Retina (tissue), 1 donor: ENCODE results near the gene UBL7.
A peak's percentile ranks its signal among the peaks of the same experiment; 100 is the strongest.
"Not testable (repeated sequence)": the region's sequence is repeated elsewhere in the genome, so short reads cannot be mapped to it uniquely, and the experiment has no call there.

Experiments used
- DNase-seq: peaks from one replicate; pipeline ENCODE4 v3.0.0-alpha.2; 2016

UBL7 gene

DNA sequence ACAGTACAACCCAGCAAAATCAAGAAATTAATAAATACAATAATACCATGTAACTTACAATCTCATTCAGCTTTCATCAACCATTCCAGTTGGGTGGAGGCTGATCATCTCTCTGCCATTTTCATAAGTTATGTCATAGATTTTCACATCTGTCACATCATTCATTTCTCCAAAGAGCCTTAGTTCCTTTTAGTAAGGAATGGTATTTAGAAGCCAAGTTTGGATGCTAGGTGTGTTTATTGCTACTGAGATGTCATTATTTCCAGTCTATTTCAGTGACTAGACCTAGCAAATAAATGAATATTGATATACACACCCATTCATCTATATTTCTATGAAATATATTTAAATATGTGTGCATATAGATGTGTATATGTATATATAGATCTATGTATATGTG is 2.7 kb upstream of the UBL7 start:
- no peak for DNase-seq

DNA sequence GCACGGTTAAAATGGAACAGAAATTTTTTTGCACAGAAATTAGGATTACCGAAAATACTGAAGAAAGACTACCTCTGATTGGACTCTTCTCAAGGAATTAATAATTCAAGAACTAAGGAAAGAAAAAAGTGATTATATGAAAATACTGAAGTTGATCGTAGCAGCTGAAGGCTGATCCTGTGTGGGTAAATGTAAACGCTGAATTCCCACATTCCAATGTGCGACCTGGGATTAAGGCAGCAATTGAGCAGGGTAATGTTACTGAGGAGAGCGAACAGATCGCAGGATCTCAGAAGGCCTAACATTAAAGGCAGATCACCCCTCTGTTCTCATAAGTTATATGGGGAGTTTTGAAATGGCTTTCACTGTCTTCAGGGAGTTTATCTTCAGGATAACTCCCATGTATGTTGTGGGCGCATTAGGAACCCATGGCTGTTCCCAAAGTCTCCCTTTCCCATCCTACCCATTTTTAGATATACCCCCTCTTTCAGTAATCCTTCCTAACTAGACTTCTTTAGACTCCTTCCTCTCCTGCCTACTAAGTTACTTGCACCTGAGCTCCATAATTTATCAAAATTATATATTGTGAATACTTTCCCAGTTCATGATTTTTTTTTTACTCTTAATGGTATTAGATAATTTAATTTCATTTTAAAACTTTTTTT is 1.0 kb upstream of the UBL7 start:
- no peak for DNase-seq

DNA sequence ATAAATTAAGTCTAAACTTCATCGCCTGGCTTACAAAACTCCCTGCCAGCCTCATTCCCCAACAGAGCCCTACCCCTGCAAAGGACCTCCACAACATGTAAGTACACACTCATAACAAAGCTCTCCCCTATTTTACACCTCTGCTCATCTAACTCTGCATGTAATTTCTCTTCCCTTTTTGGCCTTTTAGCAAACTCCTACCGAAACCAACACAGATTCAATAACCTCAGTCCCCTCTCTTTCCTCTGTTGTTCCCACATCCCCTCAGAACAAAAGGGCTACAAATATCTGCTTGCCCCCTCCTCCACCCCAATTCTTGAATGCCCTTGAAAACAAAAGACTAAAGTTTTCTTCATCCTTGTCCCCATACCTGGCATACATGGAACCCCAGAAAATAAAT is 662 bp downstream of the UBL7 start:
- no peak for DNase-seq

DNA sequence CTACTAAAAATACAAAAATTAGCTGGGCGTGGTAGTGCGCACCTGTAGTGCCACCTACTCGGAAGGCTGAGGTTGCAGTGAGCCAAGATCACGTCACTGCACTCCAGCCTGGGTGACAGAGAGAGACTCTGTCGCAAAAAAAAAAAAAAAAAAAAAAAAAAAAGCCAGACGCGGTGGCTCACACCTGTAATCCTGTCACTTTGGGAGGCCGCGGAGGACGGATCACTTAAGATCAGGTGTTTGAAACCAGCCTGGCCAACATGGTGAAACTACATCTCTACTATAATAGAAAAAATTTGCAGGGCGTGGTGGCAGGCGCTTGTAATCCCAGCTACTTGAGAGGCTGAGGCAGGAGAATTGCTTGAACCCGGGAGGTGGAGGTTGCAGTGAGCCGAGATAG is 1.2 kb downstream of the UBL7 start:
- DNase-seq, result not testable (repeated sequence)

DNA sequence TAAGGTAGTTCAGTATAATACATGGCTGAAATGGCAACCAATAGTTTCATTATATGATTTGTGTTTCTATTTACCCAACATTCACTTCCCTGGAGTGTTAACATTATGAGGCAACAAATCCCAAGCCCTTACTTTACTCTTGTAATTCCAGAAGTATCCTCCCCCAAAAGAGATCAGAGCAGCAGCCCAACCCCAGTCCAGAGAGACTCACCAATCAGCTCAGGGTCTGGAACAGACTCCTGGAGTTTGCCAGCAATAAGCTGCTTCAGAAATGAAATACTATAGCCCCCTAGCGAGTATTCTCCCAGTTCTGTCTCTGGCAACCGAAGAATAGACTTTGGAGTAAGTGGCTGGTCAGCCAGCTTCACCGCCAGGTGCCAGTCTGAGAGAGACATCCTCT is 2.5 kb downstream of the UBL7 start:
- no peak for DNase-seq

DNA sequence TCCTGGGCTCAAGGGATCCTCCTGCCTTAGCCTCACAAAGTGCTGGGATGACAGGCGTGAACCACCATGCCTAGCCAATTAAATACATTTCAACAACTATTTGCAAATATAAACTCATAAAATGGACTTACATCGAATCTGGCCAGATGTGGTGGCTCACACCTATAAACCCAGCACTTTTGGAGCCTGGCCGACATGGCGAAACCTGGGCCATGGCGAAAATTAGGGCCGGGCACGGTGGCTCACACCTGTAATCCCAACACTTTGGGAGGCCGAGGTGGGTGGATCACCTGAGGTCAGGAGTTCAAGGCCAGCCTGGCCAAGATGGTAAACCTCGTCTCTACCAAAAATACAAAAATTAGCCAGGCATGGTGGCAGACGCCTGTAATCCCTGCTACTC is 3.9 kb downstream of the UBL7 start:
- not testable (repeated sequence) for DNase-seq

DNA sequence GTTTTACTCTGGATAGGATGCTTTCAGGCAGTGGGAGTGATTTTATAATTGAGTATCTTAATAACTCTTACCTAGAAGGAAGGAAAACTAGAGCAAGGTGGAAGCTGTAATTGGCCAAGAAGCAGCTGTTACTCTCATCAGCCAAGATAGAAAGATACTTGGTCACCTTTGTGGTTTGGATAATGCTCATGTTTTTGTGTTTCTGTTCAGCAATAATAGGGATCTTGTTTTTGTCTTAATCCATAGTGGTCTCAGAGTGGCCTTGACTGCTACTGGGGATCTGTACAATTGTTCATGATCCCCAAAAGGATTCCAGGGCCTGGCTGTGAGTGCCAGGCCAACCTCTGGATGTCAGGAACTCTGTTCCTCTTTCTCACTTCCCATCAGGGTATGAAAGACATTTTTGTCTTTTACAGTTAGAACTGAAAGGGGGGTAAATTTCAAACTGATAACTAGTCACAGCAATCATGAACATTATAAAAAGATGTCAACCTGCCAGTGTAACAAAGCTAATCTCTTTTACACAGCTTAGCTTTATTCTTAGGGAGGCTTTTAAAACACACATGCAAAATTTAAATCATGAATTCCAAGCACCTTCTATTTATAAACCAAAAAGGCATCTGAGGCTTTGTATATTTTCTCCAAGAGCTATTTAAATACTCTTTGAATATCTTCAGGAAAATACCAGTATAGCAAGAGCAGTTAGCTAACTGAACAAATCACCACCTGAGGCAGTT is 6.0 kb downstream of the UBL7 start:
- DNase-seq, result no peak

DNA sequence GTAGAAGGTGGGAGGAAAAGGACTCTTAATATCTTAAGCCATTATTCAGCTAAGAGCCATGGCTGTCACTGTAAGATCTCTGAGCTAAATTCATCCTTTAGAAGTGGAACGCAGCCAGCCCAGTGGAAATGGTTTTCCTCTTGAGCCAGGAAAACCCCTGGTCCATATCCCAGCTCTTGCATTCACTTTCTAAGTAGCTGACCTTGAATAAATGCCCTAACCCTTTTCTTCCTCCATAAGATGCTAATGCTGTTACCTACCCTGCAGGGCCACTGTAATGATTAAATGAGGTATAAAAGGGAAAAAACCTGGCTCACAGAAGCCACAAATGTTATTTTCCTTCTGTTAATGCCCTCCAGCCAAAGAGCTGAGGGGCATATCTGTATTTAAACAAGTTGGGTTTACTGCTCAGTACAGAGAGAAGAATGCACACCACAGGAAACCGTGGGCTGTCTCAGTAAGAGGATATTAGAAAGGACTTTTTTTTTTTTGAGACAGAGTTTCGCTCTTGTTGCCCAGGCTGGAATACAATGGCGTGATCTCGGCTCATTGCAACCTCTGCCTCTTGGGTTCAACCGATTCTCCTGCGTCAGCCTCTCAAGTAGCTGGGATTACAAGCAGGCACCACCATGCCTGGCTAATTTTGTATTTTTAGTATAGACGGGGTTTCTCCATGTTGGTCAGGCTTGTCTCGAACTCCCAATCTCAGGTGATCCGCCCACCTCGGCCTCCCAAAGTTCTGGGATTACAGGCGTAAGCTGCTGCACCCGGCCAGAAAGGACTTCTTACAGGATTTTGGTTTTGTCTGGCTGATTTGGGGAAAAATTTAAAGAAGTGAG is 6.8 kb downstream of the UBL7 start:
- no peak for DNase-seq

DNA sequence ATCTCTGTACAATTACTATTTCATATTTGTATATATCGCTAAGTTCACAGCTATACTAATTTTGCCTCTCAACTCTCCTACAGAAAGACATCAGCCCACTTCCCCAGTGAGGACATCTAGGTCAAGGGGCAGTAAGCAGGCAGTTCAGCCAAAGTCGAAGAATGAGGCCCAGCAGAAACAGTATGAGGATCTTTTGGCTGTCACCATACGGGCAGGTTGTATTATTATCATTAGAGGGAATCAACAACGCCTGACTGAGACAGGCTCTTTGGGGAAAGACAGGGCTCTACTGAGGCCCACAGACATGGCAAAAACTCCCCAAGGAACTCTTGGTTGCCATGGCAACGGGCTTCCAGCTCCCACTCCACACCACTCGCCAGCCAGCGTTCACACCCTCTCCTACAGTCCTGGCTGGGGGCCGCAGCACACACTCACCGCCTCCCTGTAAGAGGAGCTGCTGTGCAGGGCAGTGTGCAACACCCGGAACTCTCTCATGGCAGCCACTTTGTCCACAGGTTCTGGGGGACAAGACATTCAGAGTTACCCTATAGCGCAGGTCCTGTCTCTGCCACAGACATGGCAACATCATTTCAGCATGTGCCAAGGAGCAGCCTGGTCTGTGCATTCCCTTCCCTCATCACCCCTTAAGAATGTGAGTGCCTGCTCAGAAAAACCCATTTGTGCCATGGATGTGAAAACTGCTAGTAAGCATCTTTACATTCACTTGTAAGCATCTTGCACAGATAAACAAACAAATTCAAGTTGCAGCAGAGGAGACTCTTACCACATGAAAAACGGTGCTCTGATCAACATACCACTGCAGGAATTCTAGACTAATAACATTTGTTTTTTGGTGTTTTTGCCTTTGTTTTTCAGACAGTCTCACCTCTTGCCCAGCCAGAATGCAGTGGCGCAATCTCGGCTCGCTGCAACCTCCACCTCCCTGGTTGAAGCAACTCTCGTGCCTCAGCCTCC is 8.8 kb downstream of the UBL7 start:
- peak; percentile 44 for DNase-seq

DNA sequence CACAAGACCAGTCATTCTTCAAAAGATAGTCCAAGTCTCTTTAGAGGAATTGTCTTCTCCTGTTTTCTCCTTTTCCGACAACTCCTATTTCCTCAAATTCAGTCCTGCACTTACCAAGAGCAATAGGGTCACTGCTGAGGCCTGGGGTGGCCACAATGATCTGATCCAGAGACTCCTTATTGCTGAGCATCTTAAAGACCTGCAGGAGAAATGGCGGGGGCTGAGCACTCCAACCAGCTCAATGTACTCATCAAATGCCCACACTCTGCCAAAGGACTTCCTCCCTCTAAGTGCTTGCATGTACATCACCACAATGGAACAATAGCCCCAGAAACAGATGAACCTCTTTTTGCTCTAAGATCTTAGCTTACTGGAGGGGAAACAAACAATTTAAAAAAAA is 9.6 kb downstream of the UBL7 start:
- DNase-seq, result no peak

DNA sequence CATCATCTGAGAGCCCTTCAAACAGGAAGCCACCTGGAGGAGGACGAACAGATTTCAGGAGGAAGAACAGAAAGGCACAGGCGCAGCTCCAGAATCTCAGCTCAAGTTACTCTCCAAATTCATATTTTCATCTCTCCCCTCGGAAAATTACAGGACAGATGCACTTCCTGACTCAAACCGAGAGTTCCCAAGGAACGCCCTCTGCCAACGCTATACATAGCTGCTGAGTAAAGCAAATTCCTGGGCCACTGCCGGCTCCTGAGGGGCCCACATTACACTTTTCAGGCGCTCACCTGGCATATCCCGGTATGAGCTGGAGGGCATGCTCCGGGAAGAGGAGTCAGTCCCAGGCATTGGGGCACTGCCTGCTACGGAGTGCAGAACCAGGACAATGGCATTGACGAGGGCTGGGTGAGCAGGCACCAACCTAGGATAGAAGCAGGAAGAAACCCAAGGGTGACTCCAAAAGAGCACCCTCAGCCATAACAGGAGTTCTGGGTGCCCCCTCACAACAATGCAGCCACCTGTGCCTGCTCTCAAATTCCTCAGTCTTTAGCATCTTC is 11.2 kb downstream of the UBL7 start:
- no peak for DNase-seq

DNA sequence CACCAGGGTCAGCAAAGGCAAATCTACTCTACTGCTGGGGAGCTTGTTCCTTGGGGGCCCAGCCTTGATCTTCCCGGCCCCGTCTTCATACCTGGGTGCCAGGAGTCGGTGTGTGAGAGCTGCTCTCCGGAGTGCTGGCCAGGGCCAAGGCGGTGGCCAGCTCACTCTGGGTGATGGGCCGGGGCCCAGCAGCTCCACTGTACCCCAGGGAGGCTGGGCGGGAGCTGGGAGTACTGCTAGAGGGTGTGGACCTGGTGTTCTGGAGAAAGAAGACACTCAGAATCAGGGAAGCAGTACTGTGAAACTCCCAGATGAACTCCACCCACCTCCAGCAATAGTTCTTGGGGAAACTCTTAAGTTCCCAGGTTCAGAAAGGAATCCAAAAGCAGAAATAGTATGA is 11.9 kb downstream of the UBL7 start:
- DNase-seq, result no peak

DNA sequence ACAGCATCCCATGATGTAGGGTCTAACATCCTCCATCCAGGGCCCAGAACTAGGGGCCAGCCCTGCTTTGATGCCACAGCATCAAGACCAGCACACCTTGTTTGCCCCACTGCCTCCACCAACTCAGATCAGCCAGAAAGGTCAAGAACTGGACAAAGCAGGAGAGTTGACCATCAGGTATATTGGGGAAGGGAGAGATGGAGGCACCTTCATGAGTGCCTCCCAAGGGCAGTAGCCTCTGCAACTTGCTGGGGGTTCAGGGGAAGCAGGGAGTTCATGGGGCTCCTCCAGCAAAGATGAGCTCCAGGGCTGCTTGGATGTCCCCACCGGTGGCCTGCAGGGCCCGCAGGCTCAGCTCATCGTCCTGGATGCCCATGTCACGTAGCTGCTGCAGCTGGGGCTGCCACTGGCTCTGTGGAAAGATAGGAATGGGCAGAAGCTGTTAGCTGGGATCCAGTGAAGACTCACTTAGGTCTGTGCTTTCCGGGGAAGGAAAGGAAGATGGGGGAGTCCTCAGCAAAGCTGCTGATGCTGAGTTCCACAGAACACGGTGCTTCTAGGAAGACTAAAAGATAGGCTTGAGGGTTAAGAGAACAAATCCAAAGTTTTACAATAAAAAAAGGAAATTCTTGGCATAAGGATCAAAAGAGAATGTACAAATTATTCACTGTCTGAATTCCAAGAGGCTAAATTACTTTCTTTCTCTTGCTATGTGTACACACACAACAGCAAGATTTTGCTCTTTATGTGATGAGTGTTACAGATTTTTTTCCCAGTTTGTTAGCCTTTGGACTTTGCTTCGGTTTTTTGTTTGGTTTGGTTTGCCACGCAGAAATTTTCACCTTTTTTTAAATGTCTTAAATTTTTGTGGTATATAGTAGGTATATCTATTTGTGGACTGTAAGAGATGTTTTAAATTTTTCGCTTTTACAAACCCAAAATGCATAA is 14.9 kb downstream of the UBL7 start:
- DNase-seq, result no peak

DNA sequence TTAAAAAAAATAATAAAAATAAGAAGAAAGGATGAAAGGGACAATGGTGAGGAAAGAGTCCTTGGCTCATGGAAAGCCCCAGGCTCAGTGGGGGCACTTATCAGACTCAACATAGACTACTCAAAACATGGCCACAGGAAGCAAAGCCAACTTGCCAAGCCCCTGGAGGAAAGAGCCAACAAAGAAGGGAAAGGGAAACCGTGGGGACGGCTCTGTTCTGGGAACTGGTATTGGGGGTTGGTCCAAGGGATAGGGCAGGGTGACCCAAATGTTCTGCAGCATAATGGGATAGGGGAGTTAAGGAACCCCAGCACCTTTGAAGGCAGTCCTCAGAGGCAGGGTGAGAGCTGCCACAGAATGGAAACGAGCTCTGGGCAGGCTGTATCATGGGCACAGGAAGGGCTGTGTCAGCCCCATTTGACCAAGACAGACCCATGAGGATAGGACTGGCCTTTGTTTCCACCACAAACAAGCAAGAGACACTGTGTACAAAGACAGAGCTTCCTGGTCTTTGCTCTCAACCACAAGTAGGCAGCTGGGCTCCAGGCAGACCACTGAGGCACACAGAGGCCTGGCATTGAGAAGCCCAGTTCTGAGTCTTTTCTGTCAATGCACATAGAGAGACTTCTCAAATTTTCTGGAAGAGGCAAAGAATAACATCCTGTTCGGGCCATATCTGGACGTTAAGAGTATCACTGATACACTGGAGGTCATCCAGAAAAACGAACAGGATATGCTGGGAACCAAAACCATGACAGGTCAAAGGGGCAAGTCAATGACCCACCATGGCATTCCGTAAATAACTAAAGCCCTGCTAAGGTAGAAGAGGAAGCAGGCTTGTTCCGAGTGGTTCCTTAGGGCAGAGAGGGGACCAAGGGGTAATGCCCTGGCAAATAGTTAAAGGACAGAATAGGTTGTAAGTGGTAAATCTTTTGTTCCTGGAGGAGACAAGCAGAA is 16.6 kb downstream of the UBL7 start:
- DNase-seq, result no peak

DNA sequence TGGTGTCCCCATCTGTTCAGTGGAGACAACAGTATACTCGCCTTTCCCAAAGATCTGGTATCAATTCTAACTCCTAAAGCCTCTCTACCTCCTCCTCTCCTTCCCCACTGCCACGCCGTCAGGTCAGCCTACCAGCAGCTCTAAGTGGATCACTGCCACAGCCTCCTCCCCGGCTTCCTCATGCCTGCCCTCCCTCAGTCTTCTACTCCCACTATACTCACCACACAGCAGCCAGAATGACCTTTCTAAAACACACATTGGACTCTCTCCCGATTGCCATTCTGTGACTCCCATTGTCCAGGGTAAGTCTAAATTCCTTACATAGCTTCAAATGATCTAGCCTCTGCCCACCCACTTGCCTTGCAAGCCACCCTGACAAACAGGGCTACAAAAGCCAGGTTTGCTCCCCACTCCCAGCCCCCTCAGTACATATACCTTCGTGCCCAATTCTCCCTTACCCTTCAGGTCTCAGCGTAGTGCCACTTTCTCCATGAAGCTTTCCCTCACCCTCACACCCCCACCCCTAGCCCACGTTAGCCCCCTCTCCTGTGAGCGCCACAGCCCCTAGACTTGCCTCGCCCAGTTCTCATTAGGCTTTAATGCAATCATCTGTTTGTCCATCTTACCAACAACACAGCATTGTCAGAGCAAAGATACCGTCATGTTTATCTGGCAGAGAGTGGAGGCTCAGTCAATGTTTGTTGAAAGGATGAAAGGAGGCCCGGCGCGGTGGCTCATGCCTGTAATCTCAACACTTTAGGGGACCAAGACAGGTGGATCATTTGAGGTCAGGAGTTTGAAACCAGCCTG is 17.7 kb downstream of the UBL7 start:
- no peak for DNase-seq

DNA sequence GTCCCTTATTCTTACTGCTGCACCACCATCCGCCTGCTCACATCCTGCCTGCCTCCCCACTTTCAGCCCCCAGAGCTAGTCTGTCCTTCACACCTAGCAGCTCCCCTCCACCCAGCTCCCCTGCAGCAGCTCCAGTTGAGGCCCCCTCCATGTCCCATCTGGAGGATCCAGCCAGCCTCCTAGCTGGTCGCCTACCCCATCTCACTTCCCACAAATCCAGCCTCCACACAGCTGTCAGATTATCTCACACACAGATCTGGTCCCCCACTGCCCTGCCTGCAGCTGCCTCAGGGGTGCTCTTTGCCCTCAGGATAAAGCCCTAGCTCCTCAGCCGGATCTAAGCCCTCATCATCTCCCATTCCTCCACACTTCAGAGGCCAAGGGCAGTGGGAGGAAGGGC is 18.4 kb downstream of the UBL7 start:
- no peak for DNase-seq

DNA sequence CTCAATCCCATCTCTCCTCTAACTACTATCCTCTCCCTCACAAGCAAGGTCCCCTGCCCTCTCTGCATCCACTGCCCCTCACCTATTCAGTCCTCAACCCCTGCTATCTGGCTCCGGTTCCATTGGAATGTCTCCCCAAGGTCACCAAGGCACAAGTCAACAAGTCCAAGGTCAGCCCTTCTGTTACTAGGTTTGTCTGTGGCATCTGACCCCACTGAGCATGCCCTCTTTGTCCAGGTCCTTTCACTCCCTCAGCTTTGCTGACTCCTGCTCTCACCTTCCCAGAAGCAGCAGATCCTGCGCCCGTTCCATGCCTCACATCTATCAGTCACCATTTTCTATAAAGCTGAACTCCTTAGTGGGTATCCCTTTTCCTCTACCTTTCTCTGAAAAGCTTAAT is 18.9 kb downstream of the UBL7 start:
- no peak for DNase-seq

DNA sequence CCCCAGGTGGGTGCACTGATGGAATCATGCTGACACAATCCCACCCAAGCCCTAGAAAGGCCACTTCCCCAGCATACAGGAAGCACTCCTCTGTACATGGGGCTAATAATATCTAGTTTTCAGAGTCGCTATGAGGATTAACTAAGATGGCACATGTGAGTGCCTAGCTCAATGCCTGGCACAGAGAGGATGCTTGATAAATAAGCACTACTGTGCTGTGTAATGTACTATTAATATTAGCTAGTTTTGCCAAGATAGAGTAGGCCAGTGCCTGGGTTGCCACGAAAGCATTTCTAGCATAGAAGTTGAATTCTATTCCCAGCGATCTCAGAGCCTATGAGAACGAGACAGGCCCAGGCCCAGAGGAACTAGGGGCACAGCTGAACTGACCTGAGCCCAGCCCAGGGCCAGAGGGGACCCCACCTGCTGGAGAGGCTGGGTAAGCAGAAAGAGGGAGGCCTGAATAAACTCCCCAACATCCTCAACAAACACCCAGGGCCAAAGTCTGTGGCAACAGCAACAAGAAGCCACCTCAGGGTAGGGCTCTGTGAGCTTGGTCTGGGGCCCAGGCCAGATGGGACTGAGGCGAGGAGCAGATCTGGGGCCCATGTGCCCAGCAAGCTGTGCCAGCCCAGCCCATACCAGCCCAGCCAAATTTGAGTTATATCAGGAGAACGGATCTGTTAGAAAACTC is 19.6 kb downstream of the UBL7 start:
- no peak for DNase-seq
